T-cell (primary cell): Measurements from ENCODE around the gene ZNF398. TPM values are rescaled to one million over a fixed set of nuclear protein-coding genes. Genes with fewer than 3 reads are reported as not detected.
A peak's percentile ranks its signal among the peaks of the same experiment; 100 is the strongest.

Source experiments
- ATAC-seq, 4 experiments: fragments of 200-7000 bp in 3 of 4; fragments of 150-1000 bp in 1 of 4; cut with Tn5 transposase; replicated peaks in 1 of 4; 1 replicate in 3 of 4; 2 replicates in 1 of 4; pipeline ENCODE4 v1.10.0; 2021; ENCODE audit warnings: moderate library complexity in 3 of 4, mild to moderate bottlenecking in 2 of 4, moderate number of reproducible peaks in 1 of 4
- CTCF ChIA-PET, 2 donors: fragments of 300-600 bp; sonication (Branson Sonifier 250); formaldehyde crosslinking; loops; one replicate each; lab custom pipeline; 2022; ENCODE audit warnings: antibody characterized with exemption in 2 of 2; lab: Charles Lee
- POLR2A ChIA-PET, 2 donors: fragments of 300-600 bp; sonication (Branson Sonifier 250); formaldehyde crosslinking; loops; one replicate each; lab custom pipeline; 2022; ENCODE audit warnings: antibody characterized with exemption in 2 of 2; lab: Charles Lee
- DNase-seq, 35 experiments: peaks; one replicate each; pipeline versions ENCODE4 v3.0.0 to v3.0.0-alpha.2; 2013 to 2023
- H3K27ac ChIP-seq: one replicate; pipeline ENCODE4 v1.5.1; 2013; ENCODE audit warnings: low read length
- H3K27me3 ChIP-seq, 2 experiments: replicated peaks in 1 of 2; 1 replicate in 1 of 2; 2 replicates in 1 of 2; pipeline versions ENCODE4 v1.6.1 to v1.7.0; 2013; ENCODE audit warnings: low read length in 1 of 2, mixed read lengths in 1 of 2; ENCODE audit not compliant: control insufficient read depth in 2 of 2, insufficient read depth in 2 of 2; ENCODE audit errors: extremely low read depth in 1 of 2
- H3K36me3 ChIP-seq, 2 donors: 1 replicate in 1 of 2; 2 replicates in 1 of 2; pipeline versions ENCODE4 v1.6.1 to v1.7.0; 2013; ENCODE audit warnings: low read length in 1 of 2; ENCODE audit not compliant: control insufficient read depth in 2 of 2, insufficient read depth in 1 of 2; ENCODE audit errors: extremely low read depth in 1 of 2
- H3K4me1 ChIP-seq, 2 experiments: 1 replicate in 1 of 2; 2 replicates in 1 of 2; pipeline versions ENCODE4 v1.6.1 to v1.7.0; 2013; ENCODE audit warnings: low read length in 2 of 2, mixed read lengths in 1 of 2; ENCODE audit not compliant: insufficient read depth in 2 of 2, control insufficient read depth in 1 of 2; ENCODE audit errors: extremely low read depth in 1 of 2
- H3K4me3 ChIP-seq, 2 donors: 1 replicate in 1 of 2; 2 replicates in 1 of 2; pipeline versions ENCODE4 v1.5.1 to v1.7.0; 2013; ENCODE audit warnings: mild to moderate bottlenecking in 2 of 2, low read length in 1 of 2, moderate library complexity in 1 of 2; ENCODE audit not compliant: control insufficient read depth in 1 of 2; ENCODE audit errors: extremely low read depth in 1 of 2
- H3K9me3 ChIP-seq: 2 replicates; pipeline ENCODE4 v1.7.0; 2013
- H3K27ac Mint-ChIP-seq, 2 donors: one replicate each; pipeline ENCODE4 v1.8.0; 2020 to 2021; ENCODE audit warnings: mild to moderate bottlenecking in 2 of 2, mixed read lengths in 2 of 2
- H3K27me3 Mint-ChIP-seq, 2 donors: one replicate each; pipeline ENCODE4 v1.8.0; 2021 to 2022; ENCODE audit warnings: mixed read lengths in 2 of 2
- H3K36me3 Mint-ChIP-seq: one replicate; pipeline ENCODE4 v1.8.0; 2021; ENCODE audit warnings: mixed read lengths
- H3K4me1 Mint-ChIP-seq, 3 donors: one replicate each; pipeline ENCODE4 v1.8.0; 2020 to 2022; ENCODE audit warnings: mixed read lengths in 3 of 3, mild to moderate bottlenecking in 1 of 3
- H3K4me3 Mint-ChIP-seq, 3 donors: one replicate each; pipeline ENCODE4 v1.8.0; 2020 to 2022; ENCODE audit warnings: mild to moderate bottlenecking in 3 of 3, mixed read lengths in 3 of 3, moderate library complexity in 3 of 3
- H3K9me3 Mint-ChIP-seq, 3 donors: one replicate each; pipeline ENCODE4 v1.8.0; 2020 to 2022; ENCODE audit warnings: mixed read lengths in 3 of 3
- WGBS: methylation state at CpG from one replicate; pipeline ENCODE4 v1.1.5; 2013; ENCODE audit warnings: missing lambda C conversion rate; ENCODE audit not compliant: insufficient coverage; 5-methylcytosine and 5-hydroxymethylcytosine counted together
- total RNA-seq, 35 experiments: library from RNA in 6 of 35; stranded (reverse) in 6 of 35; fragments of 120-200 nt in 1 of 35; gene quantifications; one replicate each; pipeline versions ENCODE4 v1.2.1 to v1.2.4 and lab custom pipeline; 2013 to 2026

Gene ZNF398
- total RNA-seq, 5 donors from 2014 or later (not counting 1 experiment from before 2014, with no cell fraction given): 15.1 to 31.0 (median 28.4) TPM

- Histone ChIP-seq H3K36me3 (peaks cover 5 to 28% of the 10 kb centered on the region in 2 donors), H3K27me3 (peaks cover 0 to 2% of the 10 kb centered on the region in 2 experiments), H3K9me3 (no peaks in the 10 kb centered on the region), H3K27ac (no peak overlapping the region), H3K4me3 (no peak overlapping the region), H3K4me1 (peaks cover 2 to 21% of the 10 kb centered on the region in 2 experiments)
- WGBS: no CpG with 5 or more reads among the region's 4 CpGs
- Mint-ChIP-seq H3K9me3 (no peaks in the 10 kb centered on the region), H3K36me3 (peaks cover 32% of the 10 kb centered on the region), H3K4me3 (peak overlapping the region in 2 of 3 donors; percentile 86 to 89), H3K27ac (no peak overlapping the region), H3K27me3 (no peaks in the 10 kb centered on the region), H3K4me1 (peaks cover 26 to 47% (median 32%) of the 10 kb centered on the region in 3 donors)
- POLR2A ChIA-PET: no interaction called here
- ATAC-seq (no peak), DNase-seq (no peak)
- CTCF ChIA-PET: no interaction called here
Measured at GRCh38 chr7:149197675-149198074, 50.4 kb downstream of the ZNF398 start.

- Mint-ChIP-seq H3K36me3 (peaks cover 39% of the 10 kb centered on the region), H3K4me1 (peaks cover 32 to 52% (median 32%) of the 10 kb centered on the region in 3 donors), H3K27ac (no peak overlapping the region), H3K4me3 (no peak overlapping the region), H3K9me3 (no peaks in the 10 kb centered on the region), H3K27me3 (no peaks in the 10 kb centered on the region)
- ATAC-seq (no peak), DNase-seq (no peak)
- H3K4me3 ChIP-seq: no peak overlapping the region
- CTCF ChIA-PET: no interaction called here
- peaks cover 5 to 34% of the 10 kb centered on the region in 2 donors for H3K36me3 ChIP-seq
- peaks cover 2 to 21% of the 10 kb centered on the region in 2 experiments for H3K4me1 ChIP-seq
- WGBS: 92% methylated on average over 13 of the region's 22 CpGs
- POLR2A ChIA-PET: no interaction called here
- peaks cover 0 to 2% of the 10 kb centered on the region in 2 experiments for H3K27me3 ChIP-seq
- no peaks in the 10 kb centered on the region for H3K9me3 ChIP-seq
- H3K27ac ChIP-seq: no peak overlapping the region
Measured at GRCh38 chr7:149198161-149198816, 51.0 kb downstream of the ZNF398 start.

- Mint-ChIP-seq H3K27ac (peak overlapping the region in 1 of 2 donors; percentile 34), H3K4me1 (peaks cover 32 to 57% (median 35%) of the 10 kb centered on the region in 3 donors), H3K9me3 (no peaks in the 10 kb centered on the region), H3K36me3 (peaks cover 48% of the 10 kb centered on the region), H3K4me3 (peak overlapping the region in 1 of 3 donors; percentile 38), H3K27me3 (no peaks in the 10 kb centered on the region)
- Histone ChIP-seq H3K27ac (no peak overlapping the region), H3K27me3 (no peaks in the 10 kb centered on the region), H3K36me3 (peaks cover 5 to 45% of the 10 kb centered on the region in 2 donors), H3K4me3 (no peak overlapping the region), H3K9me3 (no peaks in the 10 kb centered on the region), H3K4me1 (peaks cover 2 to 21% of the 10 kb centered on the region in 2 experiments)
- ChIA-PET POLR2A (interaction anchor here in 1 of 2 donors (0.6 kb wide), 1 partner anchor 13 kb away, joined by 3 read pairs; no protein-coding TSS in a partner anchor), CTCF (no interaction called here)
- ATAC-seq (no peak), DNase-seq (no peak)
- 90% methylated on average over 6 of the region's 6 CpGs for WGBS
Measured at GRCh38 chr7:149199234-149199995, 52.2 kb downstream of the ZNF398 start.

DNA sequence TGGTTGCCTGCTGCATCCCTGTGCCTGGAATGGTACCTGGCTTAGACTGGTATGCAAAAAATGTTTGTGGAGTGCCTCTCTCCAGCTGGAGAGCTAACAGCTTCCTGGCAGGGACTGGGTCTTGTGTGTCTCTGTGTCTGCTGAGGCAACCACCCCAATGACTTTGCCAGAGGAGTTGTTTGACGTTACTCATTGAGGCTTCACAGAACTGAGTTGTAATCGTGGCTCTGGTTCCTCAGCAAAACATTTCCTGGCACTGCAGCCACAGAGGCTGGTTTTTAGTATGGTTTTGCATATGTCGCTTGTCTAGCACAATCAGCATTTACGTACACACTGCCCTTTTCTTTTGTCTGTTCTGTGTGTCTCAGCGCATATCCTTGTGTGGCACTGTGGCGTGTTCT is 55.6 kb downstream of the ZNF398 start:
- no peaks in the 10 kb centered on the region for H3K27me3 Mint-ChIP-seq
- 100% methylated on average over 2 of the region's 6 CpGs for WGBS
- no peak overlapping the region for H3K4me3 Mint-ChIP-seq
- DNase-seq: no peak
- no peak overlapping the region for H3K4me3 ChIP-seq
- H3K36me3 ChIP-seq: peaks cover 13 to 65% of the 10 kb centered on the region in 2 donors
- peak overlapping the region in 1 of 2 donors; percentile 70 for H3K27ac Mint-ChIP-seq
- peaks cover 69% of the 10 kb centered on the region for H3K36me3 Mint-ChIP-seq
- no peak overlapping the region for H3K27ac ChIP-seq
- H3K4me1 Mint-ChIP-seq: peaks cover 16 to 35% (median 21%) of the 10 kb centered on the region in 3 donors
- ATAC-seq: peak in 1 of 4 experiments; percentile 12
- ChIA-PET POLR2A (no interaction called here), CTCF (no interaction called here)
- no peaks in the 10 kb centered on the region for H3K27me3 ChIP-seq
- H3K4me1 ChIP-seq: no peaks in the 10 kb centered on the region
- H3K9me3 ChIP-seq: no peaks in the 10 kb centered on the region
- no peaks in the 10 kb centered on the region for H3K9me3 Mint-ChIP-seq

DNA sequence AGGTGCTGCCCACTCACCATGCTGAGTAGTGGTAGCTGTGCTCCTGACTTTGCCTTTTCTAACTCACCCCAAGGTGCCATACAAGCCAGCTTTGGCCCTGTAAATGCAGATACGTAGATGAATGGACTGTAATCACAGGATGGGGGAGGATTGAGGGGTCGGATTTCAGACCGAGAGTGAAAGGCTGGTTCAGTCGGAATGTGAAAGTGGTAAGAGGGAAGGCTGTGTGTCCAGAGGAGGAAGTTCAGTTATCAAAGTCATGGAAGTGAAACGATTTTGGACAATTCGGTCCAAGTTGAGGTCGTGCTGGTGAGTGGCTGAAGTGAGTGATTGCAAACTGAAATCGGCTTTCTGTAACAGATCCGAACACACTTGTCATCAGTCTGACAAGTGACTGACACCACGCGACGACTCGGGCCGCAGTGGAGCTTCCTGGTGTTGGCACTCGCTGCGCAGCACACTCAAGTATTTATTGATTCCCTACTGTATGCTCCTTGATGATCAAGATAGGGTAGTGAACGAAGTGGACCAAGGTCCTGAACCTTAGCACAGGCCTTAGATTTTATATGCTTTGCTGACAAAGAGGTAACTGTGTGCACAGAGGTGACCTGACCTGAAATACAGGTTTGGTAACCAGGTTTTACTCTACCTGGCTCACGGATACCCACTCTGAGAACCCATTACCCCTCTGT is 58.6 kb downstream of the ZNF398 start:
- Histone ChIP-seq H3K27me3 (no peaks in the 10 kb centered on the region), H3K9me3 (no peaks in the 10 kb centered on the region), H3K4me3 (no peak overlapping the region), H3K27ac (no peak overlapping the region), H3K36me3 (peaks cover 13 to 54% of the 10 kb centered on the region in 2 donors), H3K4me1 (no peaks in the 10 kb centered on the region)
- Mint-ChIP-seq H3K36me3 (peaks cover 70% of the 10 kb centered on the region), H3K27me3 (no peaks in the 10 kb centered on the region), H3K27ac (no peak overlapping the region), H3K4me1 (peaks cover 0 to 32% (median 18%) of the 10 kb centered on the region in 3 donors), H3K4me3 (no peak overlapping the region), H3K9me3 (no peaks in the 10 kb centered on the region)
- DNase-seq: no peak
- ATAC-seq: no peak
- CTCF ChIA-PET: no interaction called here
- POLR2A ChIA-PET: no interaction called here
- WGBS: 96% methylated on average over 15 of the region's 18 CpGs
